IMR-90 (cell line): Measurements from ENCODE around the gene C12orf75. TPM values are rescaled to one million over a fixed set of nuclear protein-coding genes. Genes with fewer than 3 reads are reported as not detected.

ENCODE experiments used
- ATAC-seq: fragments of 200-7000 bp; cut with Tn5 transposase; 2 replicates; pipeline ENCODE4 v1.9.1; 2020; ENCODE audit warnings: low read depth, mild to moderate bottlenecking, moderate library complexity
- BruUV-seq: library from RNA; stranded (reverse); fragments of 400-500 nt; replicated peaks from 2 replicates; lab custom pipeline; 2021; lab: Mats Ljungman, UMichigan
- CTCF ChIA-PET: fragments of 300-600 bp; formaldehyde crosslinking; extraction: SDS; loops from one replicate; lab custom pipeline; 2021; ENCODE audit warnings: antibody characterized with exemption; lab: Yijun Ruan, JAX
- POLR2A ChIA-PET: fragments of 300-600 bp; sonication (Branson Sonifier 250); formaldehyde crosslinking; loops from one replicate; lab custom pipeline; 2022; ENCODE audit warnings: antibody characterized with exemption; ENCODE audit not compliant: unreplicated experiment; lab: Charles Lee
- DNase-seq: peaks from one replicate; pipeline ENCODE4 v3.0.0; 2013
- H2AFZ ChIP-seq: replicated peaks from 2 replicates; pipeline ENCODE3; 2013; ENCODE audit warnings: low read length, mild to moderate bottlenecking; ENCODE audit not compliant: poor library complexity
- H2AK5ac ChIP-seq: 2 replicates; pipeline ENCODE4 v1.6.1; 2013; ENCODE audit warnings: low read depth, low read length, inconsistent platforms
- H2AK9ac ChIP-seq: replicated peaks from 2 replicates; pipeline ENCODE3; 2013; ENCODE audit warnings: mild to moderate bottlenecking, low read depth, low read length, moderate library complexity; ENCODE audit not compliant: poor library complexity
- H2BK120ac ChIP-seq: 2 replicates; pipeline ENCODE4 v1.6.1; 2013; ENCODE audit warnings: low read depth, low read length, inconsistent platforms
- H2BK15ac ChIP-seq: 3 replicates; pipeline ENCODE4 v1.6.1; 2013; ENCODE audit warnings: low read depth, low read length, inconsistent platforms
- H2BK20ac ChIP-seq: 2 replicates; pipeline ENCODE4 v1.6.1; 2013; ENCODE audit warnings: low read depth, mild to moderate bottlenecking, inconsistent platforms, low read length, moderate library complexity
- H2BK5ac ChIP-seq: 2 replicates; pipeline ENCODE4 v1.6.1; 2013; ENCODE audit warnings: mild to moderate bottlenecking, low read depth, low read length, inconsistent platforms; ENCODE audit not compliant: poor library complexity, severe bottlenecking
- H3K14ac ChIP-seq: replicated peaks from 2 replicates; pipeline ENCODE4 v1.6.1; 2013; ENCODE audit warnings: low read depth, low read length, inconsistent platforms
- H3K18ac ChIP-seq: 2 replicates; pipeline ENCODE4 v1.6.1; 2013; ENCODE audit warnings: low read depth, low read length, control low read depth
- H3K23ac ChIP-seq: 2 replicates; pipeline ENCODE4 v1.6.1; 2013; ENCODE audit warnings: low read depth, low read length, inconsistent platforms
- H3K27ac ChIP-seq: 2 replicates; pipeline ENCODE4 v1.5.1; 2013; ENCODE audit warnings: mild to moderate bottlenecking, control low read depth, low read length; ENCODE audit not compliant: insufficient read depth
- H3K27me3 ChIP-seq: 2 replicates; pipeline ENCODE4 v1.6.1; 2013; ENCODE audit warnings: low read length; ENCODE audit not compliant: control insufficient read depth, insufficient read depth
- H3K36me3 ChIP-seq: 2 replicates; pipeline ENCODE4 v1.6.1; 2013; ENCODE audit warnings: low read length, mixed read lengths; ENCODE audit not compliant: control insufficient read depth, insufficient read depth
- H3K4ac ChIP-seq: 2 replicates; pipeline ENCODE4 v1.6.1; 2013; ENCODE audit warnings: low read depth, low read length, inconsistent platforms
- H3K4me1 ChIP-seq: 2 replicates; pipeline ENCODE4 v1.6.1; 2013; ENCODE audit warnings: low read length, mixed read lengths; ENCODE audit not compliant: control insufficient read depth, insufficient read depth
- H3K4me2 ChIP-seq: 2 replicates; pipeline ENCODE4 v1.6.1; 2013; ENCODE audit warnings: low read depth, mild to moderate bottlenecking, control low read depth, low read length, moderate library complexity
- H3K4me3 ChIP-seq: 2 replicates; pipeline ENCODE4 v1.5.1; 2013; ENCODE audit warnings: low read depth, mild to moderate bottlenecking, control low read depth, low read length, moderate library complexity; ENCODE audit not compliant: insufficient read depth
- H3K56ac ChIP-seq: 2 replicates; pipeline ENCODE4 v1.6.1; 2013; ENCODE audit warnings: low read length, inconsistent platforms; ENCODE audit not compliant: insufficient read depth; ENCODE audit errors: extremely low read depth
- H3K79me1 ChIP-seq, 2 experiments: 2 replicates each; pipeline ENCODE4 v1.6.1; 2013; ENCODE audit warnings: low read length in 2 of 2, inconsistent platforms in 1 of 2, low read depth in 1 of 2
- H3K9ac ChIP-seq: 2 replicates; pipeline ENCODE4 v1.6.1; 2013; ENCODE audit warnings: low read depth, low read length, control low read depth
- H3K9me1 ChIP-seq: 2 replicates; pipeline ENCODE4 v1.6.1; 2013; ENCODE audit warnings: low read length, inconsistent platforms; ENCODE audit not compliant: insufficient read depth
- H3K9me3 ChIP-seq: 2 replicates; pipeline ENCODE4 v1.6.1; 2013; ENCODE audit warnings: low read length; ENCODE audit not compliant: control insufficient read depth, insufficient read depth
- H4K20me1 ChIP-seq: 2 replicates; pipeline ENCODE4 v1.6.1; 2013; ENCODE audit warnings: low read length, inconsistent platforms; ENCODE audit not compliant: insufficient read depth
- H4K5ac ChIP-seq: 2 replicates; pipeline ENCODE4 v1.6.1; 2013; ENCODE audit warnings: mild to moderate bottlenecking, low read depth, low read length, control low read depth
- H4K8ac ChIP-seq, 2 experiments: 2 replicates each; pipeline ENCODE4 v1.6.1; 2013; ENCODE audit warnings: low read depth in 2 of 2, low read length in 2 of 2, control low read depth in 1 of 2, inconsistent platforms in 1 of 2
- H4K91ac ChIP-seq: 2 replicates; pipeline ENCODE4 v1.6.1; 2013; ENCODE audit warnings: low read depth, low read length, inconsistent platforms; ENCODE audit not compliant: insufficient read depth
- BHLHE40 ChIP-seq: fragments of 150-350 bp; IDR thresholded peaks from 2 replicates; pipeline ENCODE4 v1.6.1; 2016; ENCODE audit warnings: mild to moderate bottlenecking, low read depth, low read length
- CEBPB ChIP-seq: IDR thresholded peaks from 2 replicates; pipeline ENCODE4 v1.6.1; 2012; ENCODE audit warnings: low read depth, low read length, improper control_type of control experiment
- CHD1 ChIP-seq: IDR thresholded peaks from 2 replicates; pipeline ENCODE4 v1.6.1; 2012; ENCODE audit warnings: low read depth, low read length, improper control_type of control experiment
- ELK1 ChIP-seq: fragments of 150-350 bp; IDR thresholded peaks from 2 replicates; pipeline ENCODE4 v1.6.1; 2016; ENCODE audit warnings: low read depth, mild to moderate bottlenecking, low read length, moderate library complexity, borderline replicate concordance
- FOS ChIP-seq: fragments of 150-350 bp; IDR thresholded peaks from 2 replicates; pipeline ENCODE4 v1.6.1; 2016; ENCODE audit warnings: low read depth, low read length
- MAFK ChIP-seq: IDR thresholded peaks from 2 replicates; pipeline ENCODE4 v1.6.1; 2012; ENCODE audit warnings: low read depth, low read length, improper control_type of control experiment
- MAZ ChIP-seq: IDR thresholded peaks from 2 replicates; pipeline ENCODE4 v1.6.1; 2012; ENCODE audit warnings: low read depth, mild to moderate bottlenecking, low read length, improper control_type of control experiment, moderate library complexity, borderline replicate concordance
- MXI1 ChIP-seq: IDR thresholded peaks from 2 replicates; pipeline ENCODE4 v1.6.1; 2012; ENCODE audit warnings: low read depth, mild to moderate bottlenecking, low read length, moderate library complexity, borderline replicate concordance
- NFE2L2 ChIP-seq: fragments of 150-350 bp; IDR thresholded peaks from 2 replicates; pipeline ENCODE4 v1.6.1; 2016; ENCODE audit warnings: low read depth, mild to moderate bottlenecking, low read length
- POLR2A ChIP-seq: IDR thresholded peaks from 2 replicates; pipeline ENCODE4 v1.6.1; 2012; ENCODE audit warnings: mild to moderate bottlenecking, low read depth, low read length
- RAD21 ChIP-seq: IDR thresholded peaks from 2 replicates; pipeline ENCODE4 v1.6.1; 2012; ENCODE audit warnings: low read length, improper control_type of control experiment
- RCOR1 ChIP-seq: IDR thresholded peaks from 2 replicates; pipeline ENCODE4 v1.6.1; 2012; ENCODE audit warnings: mild to moderate bottlenecking, low read length, improper control_type of control experiment; ENCODE audit not compliant: insufficient replicate concordance
- RFX5 ChIP-seq: IDR thresholded peaks from 2 replicates; pipeline ENCODE4 v1.8.0; 2012; ENCODE audit warnings: low read depth, mild to moderate bottlenecking, low read length, moderate library complexity
- SMC3 ChIP-seq: fragments of 150-350 bp; IDR thresholded peaks from 2 replicates; pipeline ENCODE4 v1.6.1; 2016; ENCODE audit warnings: low read depth, mild to moderate bottlenecking, antibody characterized with exemption, low read length, moderate library complexity
- WGBS, 2 experiments: methylation state at CpG; one replicate each; pipeline versions ENCODE4 v1.1.5 to v1.1.7; 2013; ENCODE audit warnings: missing lambda C conversion rate in 2 of 2; ENCODE audit not compliant: insufficient read length in 1 of 2; ENCODE audit errors: extremely low coverage in 2 of 2; 5-methylcytosine and 5-hydroxymethylcytosine counted together
- dilution Hi-C: fragments of 300-500 bp; cut with HindIII; formaldehyde crosslinking; loops from one replicate; pipeline ENCODE4 v1.14.3; 2018; ENCODE audit warnings: low sequenced_read_pairs; ENCODE audit not compliant: unreplicated experiment
- in situ Hi-C: fragments of 300-500 bp; cut with MboI; formaldehyde crosslinking; loops from 3 replicates; pipeline ENCODE4 v1.14.3; 2019; ENCODE audit warnings: low sequenced_read_pairs, inconsistent platforms, mixed read lengths
- intact Hi-C: fragments of 100-400 bp; cut with micrococcal nuclease; formaldehyde crosslinking; loops from 2 replicates; pipeline ENCODE4 v1.10.0; 2022
- polyA plus RNA-seq, 3 experiments: library from polyadenylated mRNA; depleted of rRNA; stranded (reverse); fragments of >200 nt; gene quantifications; 2 replicates each; pipeline ENCODE4 v1.2.3, GENCODE V29; 2012; ENCODE audit warnings: low replicate concordance in 1 of 3
- total RNA-seq: library from RNA; depleted of rRNA; stranded (reverse); fragments of >200 nt; gene quantifications from 2 replicates; pipeline ENCODE4 v1.2.3, GENCODE V29; 2012
- TF ChIP-seq, protein P1 (sequence below): conservative IDR thresholded peaks from 2 replicates; pipeline ENCODE4 v1.5.1; 2012; ENCODE audit warnings: mild to moderate bottlenecking, low read depth, low read length, improper control_type of control experiment
- TF ChIP-seq, protein P2 (sequence below): fragments of 150-350 bp; IDR thresholded peaks from 2 replicates; pipeline ENCODE4 v1.6.1; 2017; ENCODE audit warnings: mild to moderate bottlenecking, antibody characterized with exemption, low read length, low read depth

The C12orf75 gene
- total and polyA plus RNA-seq, 2 of the 4 experiments (the other 2 are of a cell fraction) = 145 to 278 TPM

GRCh38 chr12:105300883-105301282 is 29.6 kb upstream of the C12orf75 start:
- no peaks in the 10 kb centered on the region for H3K36me3 ChIP-seq
- no peak overlapping the region for H2BK120ac ChIP-seq
- H3K18ac ChIP-seq = no peak overlapping the region
- no peak for ATAC-seq
- no peak overlapping the region for H2BK15ac ChIP-seq
- no peaks in the 10 kb centered on the region for H4K20me1 ChIP-seq
- H3K23ac ChIP-seq = no peak overlapping the region
- no peak overlapping the region for H2AFZ ChIP-seq
- H2BK5ac ChIP-seq = no peak overlapping the region
- in situ Hi-C loops = no loop called here
- H3K9ac ChIP-seq = no peak overlapping the region
- no peak overlapping the region for H2BK20ac ChIP-seq
- H4K91ac ChIP-seq = no peak overlapping the region
- H3K9me1 ChIP-seq = no peaks in the 10 kb centered on the region
- H3K56ac ChIP-seq = no peak overlapping the region
- intact Hi-C loops = no loop called here
- dilution Hi-C loops = no loop called here
- no peaks in the 10 kb centered on the region for H3K4me1 ChIP-seq
- CTCF ChIA-PET = no interaction called here
- DNase-seq = no peak
- H4K5ac ChIP-seq = no peak overlapping the region
- POLR2A ChIA-PET = no interaction called here
- H2AK9ac ChIP-seq = no peak overlapping the region
- no peak overlapping the region for H3K4me3 ChIP-seq
- H3K4me2 ChIP-seq = no peak overlapping the region
- H3K14ac ChIP-seq = no peak overlapping the region
- no TSS peak for BruUV-seq
- H4K8ac ChIP-seq = no peak overlapping the region
- H2AK5ac ChIP-seq = no peak overlapping the region
- no peak overlapping the region for H3K27ac ChIP-seq
- H3K9me3 ChIP-seq = peaks cover 8% of the 10 kb centered on the region
- 75% methylated on average over 4 of the region's 6 CpGs; no CpG with 5 or more reads in 1 of the 2 experiments for WGBS, 2 experiments
- no peaks in the 10 kb centered on the region for H3K79me1 ChIP-seq
- no peak overlapping the region for H3K4ac ChIP-seq
- H3K27me3 ChIP-seq = no peaks in the 10 kb centered on the region
- TF ChIP-seq CHD1 = no peak
- TF ChIP-seq MAZ = no peak
- TF ChIP-seq BHLHE40 = no peak
- TF ChIP-seq, protein P1, sequence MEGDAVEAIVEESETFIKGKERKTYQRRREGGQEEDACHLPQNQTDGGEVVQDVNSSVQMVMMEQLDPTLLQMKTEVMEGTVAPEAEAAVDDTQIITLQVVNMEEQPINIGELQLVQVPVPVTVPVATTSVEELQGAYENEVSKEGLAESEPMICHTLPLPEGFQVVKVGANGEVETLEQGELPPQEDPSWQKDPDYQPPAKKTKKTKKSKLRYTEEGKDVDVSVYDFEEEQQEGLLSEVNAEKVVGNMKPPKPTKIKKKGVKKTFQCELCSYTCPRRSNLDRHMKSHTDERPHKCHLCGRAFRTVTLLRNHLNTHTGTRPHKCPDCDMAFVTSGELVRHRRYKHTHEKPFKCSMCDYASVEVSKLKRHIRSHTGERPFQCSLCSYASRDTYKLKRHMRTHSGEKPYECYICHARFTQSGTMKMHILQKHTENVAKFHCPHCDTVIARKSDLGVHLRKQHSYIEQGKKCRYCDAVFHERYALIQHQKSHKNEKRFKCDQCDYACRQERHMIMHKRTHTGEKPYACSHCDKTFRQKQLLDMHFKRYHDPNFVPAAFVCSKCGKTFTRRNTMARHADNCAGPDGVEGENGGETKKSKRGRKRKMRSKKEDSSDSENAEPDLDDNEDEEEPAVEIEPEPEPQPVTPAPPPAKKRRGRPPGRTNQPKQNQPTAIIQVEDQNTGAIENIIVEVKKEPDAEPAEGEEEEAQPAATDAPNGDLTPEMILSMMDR = no peak
- no peak for TF ChIP-seq SMC3
- no peak for TF ChIP-seq ELK1
- TF ChIP-seq POLR2A = no peak
- no peak for TF ChIP-seq NFE2L2
- TF ChIP-seq RCOR1 = no peak
- TF ChIP-seq MAFK = no peak
- TF ChIP-seq RAD21 = no peak
- TF ChIP-seq MXI1 = no peak
- no peak for TF ChIP-seq FOS
- TF ChIP-seq CEBPB = no peak
- no peak for TF ChIP-seq RFX5
- TF ChIP-seq, protein P2, sequence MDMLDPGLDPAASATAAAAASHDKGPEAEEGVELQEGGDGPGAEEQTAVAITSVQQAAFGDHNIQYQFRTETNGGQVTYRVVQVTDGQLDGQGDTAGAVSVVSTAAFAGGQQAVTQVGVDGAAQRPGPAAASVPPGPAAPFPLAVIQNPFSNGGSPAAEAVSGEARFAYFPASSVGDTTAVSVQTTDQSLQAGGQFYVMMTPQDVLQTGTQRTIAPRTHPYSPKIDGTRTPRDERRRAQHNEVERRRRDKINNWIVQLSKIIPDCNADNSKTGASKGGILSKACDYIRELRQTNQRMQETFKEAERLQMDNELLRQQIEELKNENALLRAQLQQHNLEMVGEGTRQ = no peak
